HL-60 (cell line): ENCODE measurements around the gene SLC7A14.
A peak's percentile ranks its signal among the peaks of the same experiment; 100 is the strongest.

Experiments
- DNase-seq, 2 experiments: peaks; one replicate each; pipeline ENCODE4 v3.0.0-alpha.2; 2010 to 2020; ENCODE audit warnings: low read depth in 1 of 2, low spot score in 1 of 2
- H3K27ac ChIP-seq: fragments of 250-450 bp; sonication (Bioruptor Pico); replicated peaks from 2 replicates; pipeline ENCODE4 v1.5.1; 2020; ENCODE audit warnings: mild to moderate bottlenecking, moderate library complexity
- H3K27me3 ChIP-seq: fragments of 250-450 bp; sonication (Bioruptor Pico); 2 replicates; pipeline ENCODE4 v1.5.1; 2021; ENCODE audit warnings: mild to moderate bottlenecking, moderate library complexity; ENCODE audit not compliant: insufficient read depth, poor library complexity, severe bottlenecking
- H3K4me3 ChIP-seq: replicated peaks from 2 replicates; pipeline ENCODE4 v1.5.1; 2011; ENCODE audit warnings: mild to moderate bottlenecking, control low read depth, low read length; ENCODE audit not compliant: insufficient read depth
- GABPA ChIP-seq: IDR thresholded peaks from 2 replicates; pipeline ENCODE4 v1.6.1; 2012; ENCODE audit warnings: low read depth
- POLR2AphosphoS5 ChIP-seq: IDR thresholded peaks from 2 replicates; pipeline ENCODE4 v1.6.1; 2012; ENCODE audit warnings: low read depth
- SPI1 ChIP-seq: IDR thresholded peaks from 2 replicates; pipeline ENCODE4 v1.6.1; 2012; ENCODE audit warnings: low read depth, mild to moderate bottlenecking, borderline replicate concordance
- TF ChIP-seq, protein P1 (sequence below): IDR thresholded peaks from one replicate; pipeline ENCODE4 v1.5.1; 2011; ENCODE audit warnings: low read length, control low read depth, inconsistent platforms; ENCODE audit not compliant: insufficient read depth
- TF ChIP-seq, protein P2 (sequence below): IDR thresholded peaks from 2 replicates; pipeline ENCODE4 v1.6.1; 2012; ENCODE audit warnings: low read depth; ENCODE audit not compliant: insufficient replicate concordance

Gene SLC7A14

DNA sequence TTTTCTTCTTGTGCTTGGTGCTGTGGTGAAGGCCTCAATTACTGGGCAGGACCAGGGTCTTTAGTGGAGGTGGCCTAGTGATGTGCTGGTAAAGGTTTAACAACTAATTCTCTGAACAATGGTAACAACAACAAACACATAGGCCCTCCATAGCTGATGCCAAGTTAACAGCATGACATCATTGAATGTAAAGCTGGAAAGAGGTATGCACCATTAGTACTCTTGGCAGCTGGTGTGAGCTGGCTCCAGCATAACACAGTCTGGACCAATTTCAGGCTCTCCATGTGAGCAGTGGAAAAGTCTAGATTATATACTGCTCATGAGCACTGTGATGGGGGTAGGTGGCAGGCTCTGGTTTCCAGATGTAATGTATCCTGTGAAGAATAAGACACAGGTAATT, 61.8 kb downstream of the SLC7A14 start:
- DNase-seq: no peak
- H3K27me3 ChIP-seq: peaks cover 2% of the 10 kb centered on the region
- TF ChIP-seq POLR2AphosphoS5 (no peak), SPI1 (no peak), GABPA (no peak)
- TF ChIP-seq, protein P1, sequence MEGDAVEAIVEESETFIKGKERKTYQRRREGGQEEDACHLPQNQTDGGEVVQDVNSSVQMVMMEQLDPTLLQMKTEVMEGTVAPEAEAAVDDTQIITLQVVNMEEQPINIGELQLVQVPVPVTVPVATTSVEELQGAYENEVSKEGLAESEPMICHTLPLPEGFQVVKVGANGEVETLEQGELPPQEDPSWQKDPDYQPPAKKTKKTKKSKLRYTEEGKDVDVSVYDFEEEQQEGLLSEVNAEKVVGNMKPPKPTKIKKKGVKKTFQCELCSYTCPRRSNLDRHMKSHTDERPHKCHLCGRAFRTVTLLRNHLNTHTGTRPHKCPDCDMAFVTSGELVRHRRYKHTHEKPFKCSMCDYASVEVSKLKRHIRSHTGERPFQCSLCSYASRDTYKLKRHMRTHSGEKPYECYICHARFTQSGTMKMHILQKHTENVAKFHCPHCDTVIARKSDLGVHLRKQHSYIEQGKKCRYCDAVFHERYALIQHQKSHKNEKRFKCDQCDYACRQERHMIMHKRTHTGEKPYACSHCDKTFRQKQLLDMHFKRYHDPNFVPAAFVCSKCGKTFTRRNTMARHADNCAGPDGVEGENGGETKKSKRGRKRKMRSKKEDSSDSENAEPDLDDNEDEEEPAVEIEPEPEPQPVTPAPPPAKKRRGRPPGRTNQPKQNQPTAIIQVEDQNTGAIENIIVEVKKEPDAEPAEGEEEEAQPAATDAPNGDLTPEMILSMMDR: no peak
- no peak overlapping the region for H3K27ac ChIP-seq
- no peak overlapping the region for H3K4me3 ChIP-seq

DNA sequence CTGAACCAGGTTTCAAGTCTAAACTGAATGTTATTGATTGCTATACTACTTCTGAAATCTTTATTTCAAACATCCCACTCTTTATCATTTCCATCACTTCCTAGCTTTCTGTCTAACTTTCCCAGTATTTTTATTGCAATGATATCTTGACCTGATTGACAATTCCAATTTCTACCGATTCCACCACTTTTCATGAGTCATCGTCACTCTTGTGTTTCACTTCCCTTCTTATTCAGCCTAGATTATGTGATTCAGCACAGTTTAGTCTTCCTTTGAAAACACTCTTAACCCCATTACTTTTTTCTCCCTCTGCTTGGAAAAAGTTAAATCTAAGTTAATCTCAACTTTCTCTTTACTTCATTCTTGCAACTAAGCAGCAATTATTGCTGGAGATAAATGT, 62.6 kb downstream of the SLC7A14 start:
- no peak for TF ChIP-seq POLR2AphosphoS5
- TF ChIP-seq SPI1: peak; percentile 40; the same call in 1 of the 2 replicates
- no peak for TF ChIP-seq GABPA
- TF ChIP-seq, protein P1: no peak
- TF ChIP-seq, protein P2, sequence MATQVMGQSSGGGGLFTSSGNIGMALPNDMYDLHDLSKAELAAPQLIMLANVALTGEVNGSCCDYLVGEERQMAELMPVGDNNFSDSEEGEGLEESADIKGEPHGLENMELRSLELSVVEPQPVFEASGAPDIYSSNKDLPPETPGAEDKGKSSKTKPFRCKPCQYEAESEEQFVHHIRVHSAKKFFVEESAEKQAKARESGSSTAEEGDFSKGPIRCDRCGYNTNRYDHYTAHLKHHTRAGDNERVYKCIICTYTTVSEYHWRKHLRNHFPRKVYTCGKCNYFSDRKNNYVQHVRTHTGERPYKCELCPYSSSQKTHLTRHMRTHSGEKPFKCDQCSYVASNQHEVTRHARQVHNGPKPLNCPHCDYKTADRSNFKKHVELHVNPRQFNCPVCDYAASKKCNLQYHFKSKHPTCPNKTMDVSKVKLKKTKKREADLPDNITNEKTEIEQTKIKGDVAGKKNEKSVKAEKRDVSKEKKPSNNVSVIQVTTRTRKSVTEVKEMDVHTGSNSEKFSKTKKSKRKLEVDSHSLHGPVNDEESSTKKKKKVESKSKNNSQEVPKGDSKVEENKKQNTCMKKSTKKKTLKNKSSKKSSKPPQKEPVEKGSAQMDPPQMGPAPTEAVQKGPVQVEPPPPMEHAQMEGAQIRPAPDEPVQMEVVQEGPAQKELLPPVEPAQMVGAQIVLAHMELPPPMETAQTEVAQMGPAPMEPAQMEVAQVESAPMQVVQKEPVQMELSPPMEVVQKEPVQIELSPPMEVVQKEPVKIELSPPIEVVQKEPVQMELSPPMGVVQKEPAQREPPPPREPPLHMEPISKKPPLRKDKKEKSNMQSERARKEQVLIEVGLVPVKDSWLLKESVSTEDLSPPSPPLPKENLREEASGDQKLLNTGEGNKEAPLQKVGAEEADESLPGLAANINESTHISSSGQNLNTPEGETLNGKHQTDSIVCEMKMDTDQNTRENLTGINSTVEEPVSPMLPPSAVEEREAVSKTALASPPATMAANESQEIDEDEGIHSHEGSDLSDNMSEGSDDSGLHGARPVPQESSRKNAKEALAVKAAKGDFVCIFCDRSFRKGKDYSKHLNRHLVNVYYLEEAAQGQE: no peak
- no peak overlapping the region for H3K27ac ChIP-seq
- no peak overlapping the region for H3K4me3 ChIP-seq
- H3K27me3 ChIP-seq: peaks cover 2% of the 10 kb centered on the region
- no peak for DNase-seq

DNA sequence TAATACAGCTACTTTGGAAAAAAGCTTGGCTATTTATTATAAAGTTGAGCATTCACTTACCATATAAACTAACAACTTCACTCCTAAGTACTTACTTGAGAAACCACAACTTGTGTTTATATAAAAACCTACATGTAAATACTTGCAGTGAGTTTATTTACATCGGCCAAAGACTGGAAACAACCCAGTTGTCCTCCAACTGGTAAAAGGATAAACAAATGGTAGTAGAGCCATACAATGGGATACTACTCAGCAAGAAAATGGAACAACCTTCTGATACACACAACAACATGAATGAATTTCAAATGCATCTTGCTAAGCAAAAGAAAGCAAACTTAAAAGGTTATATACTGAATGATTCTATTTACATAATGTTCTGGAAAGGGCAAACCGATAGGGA, 63.7 kb downstream of the SLC7A14 start:
- Histone ChIP-seq H3K27ac (no peak overlapping the region), H3K27me3 (peaks cover 2% of the 10 kb centered on the region)
- DNase-seq: no peak

More for the DNA sequence above, 63.7 kb downstream of the SLC7A14 start:
- H3K4me3 ChIP-seq: no peak overlapping the region
- TF ChIP-seq, protein P1: no peak
- TF ChIP-seq, protein P2: no peak
